Neural crest cell (in vitro differentiated cells): ENCODE measurements around the gene STOM. TPM values are rescaled to one million over a fixed set of nuclear protein-coding genes. Genes with fewer than 3 reads are reported as not detected.

ENCODE experiments used
- DNase-seq: peaks from one replicate; pipeline ENCODE4 v3.0.0; 2021; ENCODE audit warnings: low read depth, mixed read lengths, low spot score
- H3K27ac Mint-ChIP-seq: one replicate; pipeline ENCODE4 v1.8.0; 2021; ENCODE audit warnings: mild to moderate bottlenecking, mixed read lengths; ENCODE audit not compliant: unreplicated experiment
- H3K27me3 Mint-ChIP-seq: 2 replicates; pipeline ENCODE4 v1.8.0; 2021; ENCODE audit warnings: low read depth, mild to moderate bottlenecking, mixed read lengths
- H3K36me3 Mint-ChIP-seq: 2 replicates; pipeline ENCODE4 v1.8.0; 2021; ENCODE audit warnings: low read depth, mild to moderate bottlenecking, mixed read lengths
- H3K4me1 Mint-ChIP-seq: 2 replicates; pipeline ENCODE4 v1.8.0; 2021; ENCODE audit warnings: mixed read lengths
- H3K4me3 Mint-ChIP-seq: one replicate; pipeline ENCODE4 v1.8.0; 2021; ENCODE audit warnings: mild to moderate bottlenecking, mixed read lengths
- H3K9me3 Mint-ChIP-seq: 2 replicates; pipeline ENCODE4 v1.8.0; 2021; ENCODE audit warnings: mixed read lengths
- CTCF ChIP-seq: fragments of 200-600 bp; sonication (generic); conservative IDR thresholded peaks from 2 replicates; pipeline ENCODE4 v1.5.0; 2021; ENCODE audit warnings: antibody characterized with exemption, mild to moderate bottlenecking
- total RNA-seq: library from RNA; stranded (reverse); gene quantifications from 2 replicates; pipeline ENCODE4 v1.2.1, GENCODE V29; 2021

STOM gene
- total RNA-seq, 1 donor from 2014 or later = 8.9 TPM

DNA sequence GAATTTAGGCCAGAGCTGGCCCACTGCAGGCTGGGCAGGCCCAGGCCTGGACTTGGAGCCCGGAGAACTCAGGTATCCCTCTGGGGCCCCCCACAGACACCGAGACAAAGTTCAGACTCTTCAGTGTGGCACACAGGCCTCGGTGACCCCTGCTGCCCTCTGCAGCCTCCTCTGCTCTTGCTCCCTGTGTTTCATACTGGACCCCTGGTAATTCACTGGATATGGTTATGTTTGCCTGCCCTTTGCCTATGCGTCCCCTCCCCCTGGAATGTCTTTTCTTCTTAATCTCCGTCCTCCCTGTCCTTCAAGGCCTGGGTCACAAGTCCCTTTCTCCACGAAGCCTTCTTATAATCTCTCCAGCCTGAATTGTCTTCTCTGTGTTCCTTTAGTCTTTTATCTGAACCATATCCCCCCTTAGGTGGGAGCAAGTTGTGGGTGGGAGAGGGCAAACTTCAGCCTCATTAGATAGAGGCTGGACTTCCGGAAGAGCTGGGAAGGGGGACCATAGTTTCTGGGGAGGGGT, 72.0 kb downstream of the STOM start:
- peaks cover 54% of the 10 kb centered on the region for H3K4me1 Mint-ChIP-seq
- H3K9me3 Mint-ChIP-seq = no peaks in the 10 kb centered on the region
- H3K27ac Mint-ChIP-seq = peak overlapping the region; percentile 75
- H3K27me3 Mint-ChIP-seq = peaks cover 8% of the 10 kb centered on the region
- no peaks in the 10 kb centered on the region for H3K36me3 Mint-ChIP-seq
- DNase-seq = no peak
- TF ChIP-seq CTCF = no peak
- H3K4me3 Mint-ChIP-seq = peak overlapping the region; percentile 77

DNA sequence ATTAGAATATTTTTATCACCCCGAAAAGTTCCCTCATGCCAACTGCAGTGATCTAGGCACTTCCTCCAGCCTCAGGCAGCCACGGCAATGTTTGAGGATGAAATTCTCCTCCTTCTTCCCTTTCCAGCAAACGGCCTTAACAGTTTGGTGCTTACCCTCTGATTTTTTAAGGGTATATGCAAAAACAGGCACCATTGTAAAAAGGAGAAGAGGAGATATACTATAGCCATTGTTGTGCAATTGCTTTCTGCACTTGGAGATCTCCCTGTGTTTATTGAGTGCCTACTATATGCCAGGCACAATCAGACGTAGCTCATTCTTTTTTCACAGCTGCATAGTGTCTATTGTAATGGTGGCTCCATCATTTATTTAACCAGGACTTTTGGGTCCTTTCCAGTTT, 72.7 kb downstream of the STOM start:
- no peaks in the 10 kb centered on the region for H3K36me3 Mint-ChIP-seq
- no peak for TF ChIP-seq CTCF
- peak overlapping the region; percentile 16 for H3K4me3 Mint-ChIP-seq
- H3K4me1 Mint-ChIP-seq = peaks cover 60% of the 10 kb centered on the region
- no peaks in the 10 kb centered on the region for H3K9me3 Mint-ChIP-seq
- no peak for DNase-seq
- peaks cover 8% of the 10 kb centered on the region for H3K27me3 Mint-ChIP-seq
- no peak overlapping the region for H3K27ac Mint-ChIP-seq

DNA sequence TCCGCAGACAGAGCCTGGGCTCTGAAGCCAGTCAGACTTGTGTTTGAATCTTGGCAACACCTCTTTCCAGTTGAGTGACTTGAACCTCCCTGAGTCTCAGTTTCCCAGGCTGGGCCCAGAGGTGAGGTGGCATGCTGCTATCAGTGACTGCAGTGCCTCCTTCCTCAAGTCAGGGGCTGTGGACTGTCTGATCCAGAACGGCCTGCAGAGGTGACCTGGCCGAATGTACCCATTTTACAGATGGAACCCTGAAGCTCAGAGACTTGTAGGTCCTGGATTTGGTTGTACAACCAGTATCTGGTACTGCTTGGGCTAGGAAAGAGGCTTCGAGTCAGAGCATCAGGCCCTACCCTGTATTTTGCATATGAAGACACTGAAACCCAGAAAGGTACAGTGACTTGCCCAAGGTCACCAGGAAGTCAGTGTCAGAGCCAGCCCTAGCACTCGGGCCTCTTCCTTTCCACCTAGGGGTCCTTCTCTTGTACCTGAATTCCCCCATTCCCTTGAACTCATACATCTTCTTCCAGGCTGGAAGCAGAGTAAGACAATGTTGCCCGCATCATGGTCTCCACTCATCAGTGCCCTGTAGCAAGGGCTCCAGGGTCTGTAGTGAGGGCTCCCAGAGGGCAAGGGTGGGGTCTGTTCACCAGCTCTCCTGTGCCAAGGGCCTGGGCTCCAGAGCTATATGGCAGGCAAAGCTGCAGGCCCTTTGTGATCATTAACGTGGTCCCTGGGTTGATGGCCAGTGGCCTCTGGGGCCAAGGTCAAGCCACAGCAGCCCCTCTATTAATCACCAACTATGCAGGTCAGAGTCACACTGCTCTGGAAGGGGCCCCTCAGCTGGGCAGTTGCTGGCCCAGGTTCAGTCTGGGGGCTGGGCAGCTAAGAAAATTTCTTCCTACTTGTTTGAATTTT, 73.6 kb downstream of the STOM start:
- H3K4me1 Mint-ChIP-seq = peaks cover 60% of the 10 kb centered on the region
- H3K27me3 Mint-ChIP-seq = peaks cover 8% of the 10 kb centered on the region
- DNase-seq = no peak
- H3K36me3 Mint-ChIP-seq = no peaks in the 10 kb centered on the region
- no peak for TF ChIP-seq CTCF
- H3K4me3 Mint-ChIP-seq = peak overlapping the region; percentile 27
- H3K9me3 Mint-ChIP-seq = no peaks in the 10 kb centered on the region
- no peak overlapping the region for H3K27ac Mint-ChIP-seq

- no peak overlapping the region for H3K27ac Mint-ChIP-seq
- H3K4me1 Mint-ChIP-seq = peaks cover 60% of the 10 kb centered on the region
- no peaks in the 10 kb centered on the region for H3K9me3 Mint-ChIP-seq
- no peak overlapping the region for H3K4me3 Mint-ChIP-seq
- no peak for DNase-seq
- H3K36me3 Mint-ChIP-seq = no peaks in the 10 kb centered on the region
- no peak for TF ChIP-seq CTCF
- peaks cover 8% of the 10 kb centered on the region for H3K27me3 Mint-ChIP-seq
Observed at GRCh38 chr9:121295662-121296191, 74.3 kb downstream of the STOM start.

GRCh38 chr9:121294866-121295661, 75.0 kb downstream of the STOM start:
- H3K4me1 Mint-ChIP-seq = peaks cover 55% of the 10 kb centered on the region
- no peaks in the 10 kb centered on the region for H3K36me3 Mint-ChIP-seq
- DNase-seq = no peak
- no peak overlapping the region for H3K4me3 Mint-ChIP-seq
- H3K27me3 Mint-ChIP-seq = peaks cover 2% of the 10 kb centered on the region
- no peak for TF ChIP-seq CTCF
- H3K9me3 Mint-ChIP-seq = no peaks in the 10 kb centered on the region
- peak overlapping the region; percentile 92 for H3K27ac Mint-ChIP-seq
